Immature natural killer cell (primary cell): ENCODE data around the gene KTI12. TPM values are rescaled to one million over a fixed set of nuclear protein-coding genes. Genes with fewer than 3 reads are reported as not detected.
A peak's percentile ranks its signal among the peaks of the same experiment; 100 is the strongest.
"Not testable (repeated sequence)": the region's sequence is repeated elsewhere in the genome, so short reads cannot be mapped to it uniquely, and the experiment has no call there.

ENCODE experiments used
- DNase-seq, 3 donors: peaks; one replicate each; pipeline ENCODE4 v3.0.0; 2022; ENCODE audit warnings: mixed read lengths in 1 of 3
- H3K27ac Mint-ChIP-seq, 6 donors: one replicate each; pipeline ENCODE4 v1.8.0; 2020; ENCODE audit warnings: mixed read lengths in 6 of 6, mild to moderate bottlenecking in 5 of 6, inconsistent platforms in 4 of 6, moderate library complexity in 3 of 6
- H3K27me3 Mint-ChIP-seq, 3 donors: one replicate each; pipeline ENCODE4 v1.8.0; 2020 to 2021; ENCODE audit warnings: low read depth in 3 of 3, mild to moderate bottlenecking in 3 of 3, mixed read lengths in 3 of 3, moderate library complexity in 3 of 3, inconsistent platforms in 1 of 3
- H3K36me3 Mint-ChIP-seq, 3 donors: one replicate each; pipeline ENCODE4 v1.8.0; 2020; ENCODE audit warnings: mixed read lengths in 3 of 3, inconsistent platforms in 2 of 3, mild to moderate bottlenecking in 2 of 3
- H3K4me1 Mint-ChIP-seq, 2 donors: one replicate each; pipeline ENCODE4 v1.8.0; 2020; ENCODE audit warnings: inconsistent platforms in 2 of 2, mild to moderate bottlenecking in 2 of 2, mixed read lengths in 2 of 2, moderate library complexity in 1 of 2
- H3K4me3 Mint-ChIP-seq, 5 donors: one replicate each; pipeline ENCODE4 v1.8.0; 2020; ENCODE audit warnings: mild to moderate bottlenecking in 5 of 5, mixed read lengths in 5 of 5, inconsistent platforms in 3 of 5, moderate library complexity in 3 of 5
- H3K9me3 Mint-ChIP-seq, 6 donors: one replicate each; pipeline ENCODE4 v1.8.0; 2020; ENCODE audit warnings: mild to moderate bottlenecking in 6 of 6, mixed read lengths in 6 of 6, inconsistent platforms in 4 of 6, moderate library complexity in 3 of 6
- polyA plus RNA-seq, 3 donors: library from polyadenylated mRNA; unstranded; fragments of 300-500 nt; fragmentation: Illumina TruSeq; gene quantifications; one replicate each; pipeline ENCODE4 v1.2.3, GENCODE V29; 2021

The KTI12 gene
- polyA plus RNA-seq, 3 donors from 2014 or later: 28.8 to 31.8 (median 29.1) TPM

DNA sequence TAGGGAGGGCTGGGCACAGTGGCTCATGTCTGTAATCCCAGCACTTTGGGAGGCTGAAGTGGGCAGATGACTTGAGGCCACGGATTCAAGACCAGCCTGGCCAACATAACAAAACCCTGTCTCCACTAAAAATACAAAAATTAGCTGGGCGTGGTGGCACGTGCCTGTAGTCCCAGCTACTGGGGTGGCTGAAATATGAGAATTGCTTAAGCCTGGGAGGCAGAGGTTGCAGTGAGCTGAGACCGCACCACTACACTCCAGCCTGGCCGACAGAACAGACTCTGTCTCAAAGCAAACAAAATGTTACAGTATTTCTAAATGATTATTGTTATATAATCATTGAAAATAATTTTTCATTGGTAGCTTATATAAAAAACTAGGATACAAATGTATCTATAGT is 4.8 kb downstream of the KTI12 start:
- not testable (repeated sequence) for H3K27me3 Mint-ChIP-seq, H3K4me3 Mint-ChIP-seq, H3K27ac Mint-ChIP-seq, H3K9me3 Mint-ChIP-seq, DNase-seq
- H3K4me1 Mint-ChIP-seq: peaks cover 29 to 37% of the 10 kb centered on the region in 2 donors
- H3K36me3 Mint-ChIP-seq: peaks cover 8 to 31% (median 17%) of the 10 kb centered on the region in 3 donors

DNA sequence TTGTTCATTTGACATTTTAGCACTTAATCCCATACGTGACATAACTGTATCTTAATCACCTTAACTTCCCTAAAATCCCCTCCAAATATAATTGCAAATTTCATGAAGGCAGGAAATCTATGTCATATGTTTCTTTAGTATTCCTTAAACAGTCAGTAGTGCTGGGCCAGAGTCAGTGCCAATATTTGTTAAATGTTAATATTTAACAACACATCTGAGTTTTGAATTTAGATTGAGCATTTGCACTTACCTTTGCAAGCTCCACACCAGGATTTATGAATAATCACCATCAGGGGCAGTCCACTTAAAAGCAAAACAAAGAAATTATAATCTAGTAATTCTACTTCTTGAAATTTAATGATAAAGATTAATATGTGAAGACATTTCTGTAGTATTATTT is 5.3 kb downstream of the KTI12 start:
- H3K36me3 Mint-ChIP-seq: peaks cover 9 to 36% (median 19%) of the 10 kb centered on the region in 3 donors
- DNase-seq: no peak
- peaks cover 0 to 2% (median 0%) of the 10 kb centered on the region in 3 donors for H3K27me3 Mint-ChIP-seq
- no peak overlapping the region for H3K4me3 Mint-ChIP-seq
- no peak overlapping the region for H3K27ac Mint-ChIP-seq
- H3K9me3 Mint-ChIP-seq: no peaks in the 10 kb centered on the region
- H3K4me1 Mint-ChIP-seq: peaks cover 25 to 32% of the 10 kb centered on the region in 2 donors

DNA sequence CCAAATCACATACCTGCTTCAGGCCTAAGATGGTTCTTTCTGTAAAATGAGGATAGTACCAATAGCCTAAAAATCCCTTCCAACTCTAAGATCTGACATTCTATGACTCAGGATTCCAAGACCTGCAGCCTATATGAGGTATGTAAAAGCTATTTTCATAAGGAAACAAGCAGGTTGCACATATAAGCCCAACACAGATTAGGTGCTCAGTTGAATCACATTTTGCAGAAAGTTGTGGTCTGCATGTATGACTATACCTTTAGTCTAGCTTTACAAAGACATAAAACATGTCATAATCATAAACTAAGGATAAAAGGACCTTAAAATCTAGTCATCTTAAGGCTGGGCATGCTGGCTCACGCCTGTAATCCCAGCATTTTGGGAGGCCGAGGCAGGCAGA is 7.3 kb downstream of the KTI12 start:
- Mint-ChIP-seq H3K36me3 (peaks cover 18 to 50% (median 28%) of the 10 kb centered on the region in 3 donors), H3K4me3 (no peak overlapping the region), H3K9me3 (no peaks in the 10 kb centered on the region), H3K27ac (no peak overlapping the region), H3K27me3 (peaks cover 0 to 1% (median 0%) of the 10 kb centered on the region in 3 donors), H3K4me1 (peaks cover 8 to 12% of the 10 kb centered on the region in 2 donors)
- no peak for DNase-seq

DNA sequence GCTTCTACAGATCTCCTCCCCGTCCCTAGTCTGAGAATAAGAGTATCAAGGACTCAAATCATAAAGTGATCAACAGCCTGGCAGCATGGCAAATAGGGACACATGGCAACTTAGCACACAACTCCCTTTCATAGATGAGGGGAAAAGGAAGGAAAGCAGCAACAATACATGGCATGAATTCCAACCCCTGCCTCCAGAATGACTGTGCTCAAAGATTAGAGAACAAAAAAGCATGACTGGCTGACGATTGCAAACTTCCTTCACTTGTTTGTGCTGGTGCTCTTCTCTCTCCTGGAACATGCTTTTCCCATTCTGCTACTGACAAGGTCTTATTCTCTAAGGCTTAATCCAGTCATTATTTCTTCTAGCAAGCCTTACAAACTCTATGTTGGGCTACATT is 11.5 kb downstream of the KTI12 start:
- H3K4me3 Mint-ChIP-seq: no peak overlapping the region
- no peak for DNase-seq
- H3K27me3 Mint-ChIP-seq: peaks cover 0 to 1% (median 1%) of the 10 kb centered on the region in 3 donors
- peaks cover 27 to 50% (median 42%) of the 10 kb centered on the region in 3 donors for H3K36me3 Mint-ChIP-seq
- no peak overlapping the region for H3K27ac Mint-ChIP-seq
- no peaks in the 10 kb centered on the region for H3K9me3 Mint-ChIP-seq
- no peaks in the 10 kb centered on the region for H3K4me1 Mint-ChIP-seq

DNA sequence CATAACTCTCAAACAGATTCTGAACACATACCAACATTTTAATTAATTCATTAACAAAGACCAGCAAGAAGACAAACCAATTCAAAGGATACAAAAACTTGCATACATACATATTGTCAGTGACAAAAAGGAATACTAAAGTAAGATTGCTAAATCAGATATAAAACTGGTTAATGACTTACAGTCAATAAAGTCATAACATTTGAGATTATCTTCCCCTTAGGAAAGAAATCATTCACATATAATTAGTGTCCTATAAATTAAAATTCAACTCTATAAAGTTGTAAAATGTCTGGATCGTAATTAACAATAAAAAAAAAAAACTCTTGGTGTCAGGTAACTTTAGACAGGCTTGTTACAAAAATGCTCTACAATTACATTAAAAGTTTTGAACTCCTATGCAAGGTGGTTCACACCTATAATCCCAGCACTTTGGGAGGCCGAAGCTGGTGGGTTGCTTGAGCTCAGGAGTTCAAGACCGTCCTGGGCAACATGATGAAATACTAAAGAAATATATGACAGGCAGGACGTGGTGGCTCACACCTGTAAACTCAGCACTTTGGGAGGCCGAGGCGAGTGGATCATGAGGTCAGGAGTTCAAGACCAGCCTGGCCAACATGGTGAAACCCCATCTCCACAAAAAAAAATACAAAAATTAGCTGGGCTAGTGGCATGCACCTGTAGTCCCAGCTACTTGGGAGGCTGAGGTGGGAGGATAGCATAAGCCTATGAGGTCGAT is 25.4 kb downstream of the KTI12 start:
- Mint-ChIP-seq H3K9me3 (no peaks in the 10 kb centered on the region), H3K27ac (no peak overlapping the region), H3K36me3 (no peaks in the 10 kb centered on the region), H3K4me1 (no peaks in the 10 kb centered on the region), H3K4me3 (no peak overlapping the region), H3K27me3 (peaks cover 5 to 10% (median 8%) of the 10 kb centered on the region in 3 donors)
- no peak for DNase-seq

- H3K9me3 Mint-ChIP-seq: no peaks in the 10 kb centered on the region
- H3K4me3 Mint-ChIP-seq: no peak overlapping the region
- H3K4me1 Mint-ChIP-seq: no peaks in the 10 kb centered on the region
- no peak overlapping the region for H3K27ac Mint-ChIP-seq
- no peak for DNase-seq
- H3K36me3 Mint-ChIP-seq: no peaks in the 10 kb centered on the region
- H3K27me3 Mint-ChIP-seq: peaks cover 5 to 10% (median 8%) of the 10 kb centered on the region in 3 donors
Observed at GRCh38 chr1:52007215-52008002, 26.2 kb downstream of the KTI12 start.

- H3K4me3 Mint-ChIP-seq, H3K9me3 Mint-ChIP-seq, H3K4me1 Mint-ChIP-seq, H3K27ac Mint-ChIP-seq, H3K36me3 Mint-ChIP-seq, DNase-seq, H3K27me3 Mint-ChIP-seq: not testable (repeated sequence)
Observed at GRCh38 chr1:52006081-52006553, 27.5 kb downstream of the KTI12 start.

DNA sequence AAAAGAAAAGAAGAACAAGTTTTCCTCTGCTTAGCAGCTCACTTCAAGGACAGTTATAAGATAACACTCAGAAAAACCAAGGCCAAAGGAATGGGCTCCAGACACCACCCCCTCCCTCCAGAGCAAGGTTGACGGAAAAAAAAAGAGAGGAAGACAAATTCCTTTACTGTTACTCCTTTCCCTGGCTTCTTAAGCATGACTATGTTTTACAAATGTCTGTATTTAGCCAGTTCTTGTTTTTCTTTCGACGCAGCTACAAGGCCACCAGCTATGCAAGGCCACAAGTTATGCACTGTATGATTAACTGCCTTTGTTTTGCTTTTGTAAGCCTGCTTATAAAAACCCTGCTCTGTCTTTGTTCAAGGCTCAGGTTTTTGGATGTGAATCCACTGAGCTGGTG is 28.1 kb downstream of the KTI12 start:
- H3K27ac Mint-ChIP-seq, H3K4me1 Mint-ChIP-seq: not testable (repeated sequence)

DNA sequence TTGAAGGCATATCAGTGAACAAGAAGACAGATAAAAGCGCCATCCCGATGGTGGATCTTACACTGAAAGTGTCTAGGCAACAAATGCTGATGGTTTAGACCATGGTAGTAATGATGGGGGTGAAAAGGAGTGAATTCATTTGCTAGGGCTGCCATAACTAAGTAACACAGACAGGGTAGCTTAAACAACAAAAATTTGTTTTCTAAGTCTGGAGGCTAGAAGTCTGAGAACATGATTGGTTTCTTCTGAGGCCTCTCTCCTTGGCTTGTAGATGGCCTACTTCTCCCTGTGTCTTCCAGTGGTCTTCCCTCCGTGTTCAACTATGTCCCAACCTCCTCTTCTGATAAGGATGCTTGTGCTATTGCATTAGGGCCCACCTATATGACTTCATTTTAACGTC is 29.7 kb downstream of the KTI12 start:
- no peak for DNase-seq
- H3K27ac Mint-ChIP-seq: no peak overlapping the region
- H3K4me3 Mint-ChIP-seq: no peak overlapping the region
- no peaks in the 10 kb centered on the region for H3K36me3 Mint-ChIP-seq
- H3K27me3 Mint-ChIP-seq: peaks cover 5 to 8% (median 6%) of the 10 kb centered on the region in 3 donors
- no peaks in the 10 kb centered on the region for H3K9me3 Mint-ChIP-seq
- H3K4me1 Mint-ChIP-seq: no peaks in the 10 kb centered on the region

More for the DNA sequence above, 28.1 kb downstream of the KTI12 start:
- not testable (repeated sequence) for H3K27me3 Mint-ChIP-seq, DNase-seq, H3K9me3 Mint-ChIP-seq, H3K4me3 Mint-ChIP-seq, H3K36me3 Mint-ChIP-seq

DNA sequence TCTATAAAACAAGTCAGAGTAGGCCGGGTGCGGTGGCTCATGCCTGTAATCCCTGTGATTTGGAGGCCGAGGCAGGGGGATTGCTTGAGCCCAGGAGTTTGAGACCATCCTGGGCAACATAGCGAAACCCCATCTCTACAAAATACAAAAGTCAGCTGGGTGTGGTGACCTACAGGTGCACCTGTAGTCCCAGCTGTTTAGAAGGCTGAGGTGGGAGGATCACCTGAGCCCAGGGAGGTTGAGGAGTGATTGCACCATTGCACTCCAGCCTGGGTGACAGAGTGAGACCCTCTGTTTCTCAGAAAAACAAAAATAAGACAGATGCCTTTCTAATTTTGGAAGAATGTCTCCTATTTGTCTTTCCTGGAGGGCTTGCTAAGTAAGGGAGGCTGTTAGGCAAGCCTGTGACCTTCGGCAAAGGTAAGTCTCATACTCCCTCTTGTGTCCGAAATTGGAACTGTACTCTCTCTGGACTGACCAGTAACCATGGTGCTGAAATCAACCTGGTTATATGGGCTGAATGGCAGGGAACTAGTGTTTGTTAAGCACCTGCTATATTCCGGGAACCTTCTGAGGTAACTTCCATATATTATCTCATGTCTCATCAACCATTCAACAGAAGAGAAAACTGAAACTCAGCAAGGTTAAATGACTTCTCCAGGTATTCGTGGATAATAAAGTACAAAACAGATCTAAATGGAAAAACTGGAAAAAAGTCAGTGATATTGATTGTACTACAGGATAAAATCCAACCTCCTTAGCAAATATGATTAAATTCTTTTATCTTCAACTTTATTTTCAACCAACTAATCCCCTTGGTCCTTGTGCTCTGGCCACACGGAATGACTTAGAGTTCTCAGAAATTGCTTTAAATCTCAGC is 31.3 kb downstream of the KTI12 start:
- no peaks in the 10 kb centered on the region for H3K9me3 Mint-ChIP-seq
- H3K27ac Mint-ChIP-seq: no peak overlapping the region
- DNase-seq: peak; percentile 44 to 65 (median 56)
- no peak overlapping the region for H3K4me3 Mint-ChIP-seq
- no peaks in the 10 kb centered on the region for H3K4me1 Mint-ChIP-seq
- H3K36me3 Mint-ChIP-seq: no peaks in the 10 kb centered on the region
- H3K27me3 Mint-ChIP-seq: peaks cover 0 to 6% (median 5%) of the 10 kb centered on the region in 3 donors

- no peak overlapping the region for H3K4me3 Mint-ChIP-seq
- H3K27ac Mint-ChIP-seq: no peak overlapping the region
- H3K27me3 Mint-ChIP-seq: peaks cover 0 to 12% (median 4%) of the 10 kb centered on the region in 3 donors
- H3K36me3 Mint-ChIP-seq: no peaks in the 10 kb centered on the region
- no peak for DNase-seq
- H3K9me3 Mint-ChIP-seq: no peaks in the 10 kb centered on the region
- H3K4me1 Mint-ChIP-seq: no peaks in the 10 kb centered on the region
Observed at GRCh38 chr1:51998701-51999100, 34.9 kb downstream of the KTI12 start.

DNA sequence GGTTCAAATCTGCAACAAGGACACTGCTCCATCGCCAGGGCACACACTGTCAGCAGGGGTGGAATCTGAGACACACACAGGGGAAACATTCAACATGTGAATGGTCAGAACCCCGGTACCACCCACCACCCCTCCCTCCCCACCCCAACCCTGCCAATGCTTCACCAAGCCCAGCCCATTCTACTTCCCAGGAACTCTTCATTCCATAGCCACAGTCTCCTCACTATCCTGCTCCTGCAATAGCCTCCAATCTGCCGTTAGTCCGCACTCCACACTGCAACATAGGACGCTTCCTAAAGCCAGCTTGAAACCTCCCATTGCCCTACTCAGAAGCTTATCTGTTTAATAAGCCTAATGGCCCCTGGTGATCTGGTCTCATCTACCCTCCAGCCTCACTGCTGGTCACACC is 35.6 kb downstream of the KTI12 start:
- no peaks in the 10 kb centered on the region for H3K36me3 Mint-ChIP-seq

GRCh38 chr1:51990478-51990965 is 43.1 kb downstream of the KTI12 start, which contains the start of gene RAB3B:
Gene RAB3B (minus strand): TSS chr1:51990700. CDS start chr1:51977117, 13,583 bp downstream.
- Mint-ChIP-seq H3K9me3 (peaks cover 0 to 2% (median 0%) of the 10 kb centered on the region in 6 donors), H3K36me3 (peaks cover 0 to 5% (median 0%) of the 10 kb centered on the region in 3 donors), H3K4me3 (peak within 1 kb of the TSS; percentile 76 to 92 (median 87)), H3K27me3 (peaks cover 13 to 29% (median 21%) of the 10 kb centered on the region in 3 donors), H3K4me1 (peaks cover 11% of the 10 kb centered on the region in 2 donors), H3K27ac (peak within 1 kb of the TSS in 1 of 6 donors; percentile 60)
- peak; percentile 42 to 45 (median 44) for DNase-seq

More for the DNA sequence above, 35.6 kb downstream of the KTI12 start:
- no peak overlapping the region for H3K4me3 Mint-ChIP-seq
- no peak overlapping the region for H3K27ac Mint-ChIP-seq
- no peak for DNase-seq
- H3K9me3 Mint-ChIP-seq: no peaks in the 10 kb centered on the region
- H3K27me3 Mint-ChIP-seq: peaks cover 0 to 13% (median 5%) of the 10 kb centered on the region in 3 donors
- no peaks in the 10 kb centered on the region for H3K4me1 Mint-ChIP-seq
